ENCODE measurements around the gene TUFT1. TPM values are rescaled to one million over a fixed set of nuclear protein-coding genes. Genes with fewer than 3 reads are reported as not detected.

The TUFT1 gene
- total RNA-seq, 2 donors from 2014 or later, result 12.7 to 18.3 TPM

GRCh38 chr1:151493042-151493441 lies 47.1 kb upstream of the TUFT1 start:
- Mint-ChIP-seq H3K9me3 (no peaks in the 10 kb centered on the region), H3K4me1 (peaks cover 31% of the 10 kb centered on the region), H3K27me3 (ENCODE audit: insufficient read depth) (no peaks in the 10 kb centered on the region), H3K36me3 (ENCODE audit: low read depth) (no peaks in the 10 kb centered on the region), H3K27ac (peak overlapping the region; percentile 96), H3K4me3 (no peak overlapping the region)
- TF ChIP-seq CTCF (conservative IDR thresholded peaks at IDR 0.05), result no peak
- DNase-seq, result no peak
- peak overlapping the region; percentile 71 for H3K9ac ChIP-seq (ENCODE audit: extremely low read depth, low read length, poor library complexity, severe bottlenecking)
- H3K9me3 ChIP-seq (ENCODE audit: control insufficient read depth, low read length), result no peaks in the 10 kb centered on the region
- peaks cover 14% of the 10 kb centered on the region for H3K4me1 ChIP-seq (ENCODE audit: control insufficient read depth, insufficient read depth, low read length)
- H3K4me3 ChIP-seq (ENCODE audit: low read length), result no peak overlapping the region
- no peaks in the 10 kb centered on the region for H3K27me3 ChIP-seq (ENCODE audit: control insufficient read depth, insufficient read depth, low read length, poor library complexity, severe bottlenecking)
- 88 to 94% methylated on average over 3 of the region's 3 CpGs for WGBS, 2 experiments (ENCODE audit: insufficient coverage in 1 of 2, insufficient read length in 1 of 2)
- no peaks in the 10 kb centered on the region for H3K36me3 ChIP-seq (ENCODE audit: control insufficient read depth, insufficient read depth, low read length)
- H3K27ac ChIP-seq (ENCODE audit: low read depth, low read length), result no peak overlapping the region

DNA sequence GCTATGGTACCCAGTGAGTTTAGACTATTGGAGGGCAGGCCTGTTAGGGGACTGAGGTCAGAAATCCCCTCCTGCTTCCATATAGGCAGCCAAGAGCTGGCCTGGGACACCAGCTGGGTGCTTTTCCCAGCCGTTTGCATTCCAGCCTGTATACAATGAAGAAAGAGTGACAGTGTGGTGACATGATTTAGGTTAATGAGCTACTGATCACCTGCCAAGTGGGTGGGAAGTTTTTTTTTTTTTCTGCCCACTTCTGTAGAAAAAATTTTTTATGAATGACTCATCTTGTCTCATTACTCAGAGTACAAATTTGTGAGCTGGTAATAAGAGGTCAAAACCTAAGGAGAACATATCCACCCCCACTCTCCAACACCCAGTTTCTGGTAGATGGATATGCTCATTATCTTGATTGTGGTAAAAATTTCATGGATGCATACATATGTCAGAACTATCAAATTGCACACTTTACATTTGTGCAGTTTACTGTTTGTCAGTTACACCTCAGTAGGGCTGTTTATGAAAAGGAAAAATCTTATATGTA lies 45.3 kb upstream of the TUFT1 start:
- TF ChIP-seq CTCF (conservative IDR thresholded peaks at IDR 0.05), result no peak
- no peak overlapping the region for H3K27ac Mint-ChIP-seq
- Histone ChIP-seq H3K9ac (ENCODE audit: extremely low read depth, low read length, poor library complexity, severe bottlenecking) (no peak overlapping the region), H3K27ac (ENCODE audit: low read depth, low read length) (no peak overlapping the region), H3K36me3 (ENCODE audit: control insufficient read depth, insufficient read depth, low read length) (no peaks in the 10 kb centered on the region), H3K27me3 (ENCODE audit: control insufficient read depth, insufficient read depth, low read length, poor library complexity, severe bottlenecking) (no peaks in the 10 kb centered on the region), H3K4me3 (ENCODE audit: low read length) (no peak overlapping the region), H3K4me1 (ENCODE audit: control insufficient read depth, insufficient read depth, low read length) (peaks cover 14% of the 10 kb centered on the region), H3K9me3 (ENCODE audit: control insufficient read depth, low read length) (no peaks in the 10 kb centered on the region)
- H3K4me1 Mint-ChIP-seq, result peaks cover 31% of the 10 kb centered on the region
- DNase-seq, result peak; percentile 90
- no peaks in the 10 kb centered on the region for H3K36me3 Mint-ChIP-seq (ENCODE audit: low read depth)
- H3K27me3 Mint-ChIP-seq (ENCODE audit: insufficient read depth), result peaks cover 2% of the 10 kb centered on the region
- H3K4me3 Mint-ChIP-seq, result no peak overlapping the region
- H3K9me3 Mint-ChIP-seq, result no peaks in the 10 kb centered on the region
- 0% methylated on average over 1 of the region's 1 CpG; no CpG with 5 or more reads in 1 of the 2 experiments for WGBS, 2 experiments (ENCODE audit: insufficient coverage in 1 of 2, insufficient read length in 1 of 2)

DNA sequence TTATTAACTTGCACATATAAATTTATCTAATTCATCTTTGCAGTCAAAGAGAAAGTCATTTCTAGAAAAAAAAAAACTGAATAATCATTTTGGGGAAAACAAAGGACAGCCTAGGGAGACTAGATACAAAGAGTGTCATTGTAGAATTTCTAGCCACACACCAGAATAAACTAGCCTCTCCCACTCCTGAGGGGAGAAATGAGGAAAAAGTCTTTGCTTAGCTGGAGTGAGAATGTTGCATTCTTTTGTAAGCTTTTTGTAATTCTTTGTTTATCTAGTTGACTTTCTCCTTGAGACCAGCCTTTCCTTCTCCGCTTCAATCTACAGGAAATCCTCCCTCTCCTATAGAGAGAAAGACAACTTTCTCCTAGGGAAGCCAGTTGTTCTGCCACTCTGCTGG lies 44.8 kb upstream of the TUFT1 start:
- Mint-ChIP-seq H3K4me1 (peaks cover 31% of the 10 kb centered on the region), H3K27me3 (ENCODE audit: insufficient read depth) (peaks cover 3% of the 10 kb centered on the region), H3K36me3 (ENCODE audit: low read depth) (no peaks in the 10 kb centered on the region), H3K4me3 (no peak overlapping the region), H3K9me3 (no peaks in the 10 kb centered on the region), H3K27ac (peak overlapping the region; percentile 31)
- 67 to 71% methylated on average over 1 of the region's 1 CpG for WGBS, 2 experiments (ENCODE audit: insufficient coverage in 1 of 2, insufficient read length in 1 of 2)
- TF ChIP-seq CTCF (conservative IDR thresholded peaks at IDR 0.05), result no peak
- no peaks in the 10 kb centered on the region for H3K36me3 ChIP-seq (ENCODE audit: control insufficient read depth, insufficient read depth, low read length)
- no peaks in the 10 kb centered on the region for H3K27me3 ChIP-seq (ENCODE audit: control insufficient read depth, insufficient read depth, low read length, poor library complexity, severe bottlenecking)
- H3K27ac ChIP-seq (ENCODE audit: low read depth, low read length), result peak overlapping the region; percentile 32
- H3K9me3 ChIP-seq (ENCODE audit: control insufficient read depth, low read length), result no peaks in the 10 kb centered on the region
- peaks cover 14% of the 10 kb centered on the region for H3K4me1 ChIP-seq (ENCODE audit: control insufficient read depth, insufficient read depth, low read length)
- no peak overlapping the region for H3K9ac ChIP-seq (ENCODE audit: extremely low read depth, low read length, poor library complexity, severe bottlenecking)
- H3K4me3 ChIP-seq (ENCODE audit: low read length), result no peak overlapping the region
- DNase-seq, result no peak

Measured in endodermal cell (in vitro differentiated cells).